Bone marrow (tissue), 2 donors: ENCODE results near the gene DNAJC11.
"Not testable (repeated sequence)": the region's sequence is repeated elsewhere in the genome, so short reads cannot be mapped to it uniquely, and the experiment has no call there.

ENCODE experiments used
- DNase-seq, 2 donors: peaks; one replicate each; lab custom pipeline; 2025; lab: John Stamatoyannopoulos, UW

The DNAJC11 gene

GRCh38 chr1:6651909-6652308 lies 49.7 kb downstream of the DNAJC11 start:
- no peak for DNase-seq

- no peak for DNase-seq
Observed at GRCh38 chr1:6648556-6648955, 53.1 kb downstream of the DNAJC11 start.

GRCh38 chr1:6646499-6647148 lies 55.0 kb downstream of the DNAJC11 start:
- peak in 1 of 2 donors; percentile 20 for DNase-seq

- no peak for DNase-seq
Observed at GRCh38 chr1:6645018-6645417, 56.6 kb downstream of the DNAJC11 start.

GRCh38 chr1:6640867-6641266 lies 60.7 kb downstream of the DNAJC11 start:
- DNase-seq = not testable (repeated sequence)

GRCh38 chr1:6638226-6638625 lies 63.4 kb downstream of the DNAJC11 start:
- no peak for DNase-seq

- no peak for DNase-seq
Observed at GRCh38 chr1:6637770-6638169, 63.8 kb downstream of the DNAJC11 start.

- not testable (repeated sequence) for DNase-seq
Observed at GRCh38 chr1:6636778-6637177, 64.8 kb downstream of the DNAJC11 start.

GRCh38 chr1:6635910-6636760 lies 65.5 kb downstream of the DNAJC11 start:
- DNase-seq = no peak

GRCh38 chr1:6635161-6635909 lies 66.3 kb downstream of the DNAJC11 start:
- DNase-seq = no peak

- DNase-seq = no peak
Observed at GRCh38 chr1:6634371-6635052, 67.1 kb downstream of the DNAJC11 start.

GRCh38 chr1:6632588-6633514 lies 68.8 kb downstream of the DNAJC11 start:
- no peak for DNase-seq

GRCh38 chr1:6631058-6631457 lies 70.6 kb downstream of the DNAJC11 start:
- no peak for DNase-seq

GRCh38 chr1:6630027-6630426 lies 71.6 kb downstream of the DNAJC11 start:
- DNase-seq = no peak

GRCh38 chr1:6628971-6629479 lies 72.6 kb downstream of the DNAJC11 start:
- DNase-seq = no peak

GRCh38 chr1:6627841-6628545 lies 73.6 kb downstream of the DNAJC11 start:
- no peak for DNase-seq

- no peak for DNase-seq
Observed at GRCh38 chr1:6627031-6627430, 74.6 kb downstream of the DNAJC11 start.

- DNase-seq = no peak
Observed at GRCh38 chr1:6625584-6626149, 75.9 kb downstream of the DNAJC11 start.

GRCh38 chr1:6624710-6625583 lies 76.7 kb downstream of the DNAJC11 start, which contains the start of gene THAP3:
TSS of gene THAP3 (plus strand) at chr1:6624868. CDS start at chr1:6625219, 351 bp downstream.
- DNase-seq = peak; percentile 61 to 69
